Activated CD8-positive, alpha-beta memory T cell treated with anti-CD3 and anti-CD28 coated beads, Interleukin-2, amount 50 U/mL, for 24 hours (primary cell): Measurements from ENCODE around the gene TXNRD3.

ENCODE experiments used
- DNase-seq: peaks from one replicate; pipeline ENCODE4 v3.0.0-alpha.2; 2020; ENCODE audit errors: extremely low read depth

Gene TXNRD3

DNA sequence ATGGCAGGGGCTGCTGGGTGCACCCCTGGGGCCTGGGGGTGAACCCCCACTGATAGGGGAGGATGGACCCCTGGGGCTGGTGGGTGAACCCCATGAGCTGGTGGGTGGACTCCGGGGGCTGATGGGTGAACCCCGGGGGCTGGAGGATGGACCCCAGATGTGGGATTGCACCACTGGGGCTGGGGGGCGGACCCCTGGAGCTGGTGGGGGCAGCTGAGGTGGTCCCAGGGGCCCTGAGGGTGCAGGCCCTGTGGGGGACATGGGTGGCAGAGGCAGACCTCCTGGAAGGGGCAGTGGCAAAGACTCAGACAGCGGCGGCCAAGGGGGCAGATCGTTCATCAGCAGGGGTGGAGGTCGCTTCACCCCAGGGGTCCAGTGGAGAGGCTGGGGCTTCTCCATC lies 17.4 kb upstream of the TXNRD3 start:
- DNase-seq = no peak

DNA sequence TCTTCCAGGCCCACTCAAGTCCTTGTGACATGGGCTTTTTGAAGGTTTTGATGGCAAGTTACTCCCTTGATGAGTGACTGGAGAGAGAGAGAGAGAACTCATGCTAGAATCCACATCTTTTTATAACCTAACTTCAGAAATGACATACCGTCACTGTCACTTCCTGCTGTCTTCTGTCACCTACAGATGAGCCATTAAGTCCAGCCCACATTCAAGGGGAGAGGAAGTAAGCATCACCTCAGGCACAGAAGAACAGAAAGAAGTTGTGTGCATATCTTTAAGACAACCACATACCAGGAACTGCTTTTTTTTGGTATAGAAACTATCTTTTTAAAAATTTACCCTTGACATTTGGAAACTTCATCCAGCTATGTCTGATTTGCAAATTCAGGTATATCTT lies 16.6 kb upstream of the TXNRD3 start:
- DNase-seq = no peak

DNA sequence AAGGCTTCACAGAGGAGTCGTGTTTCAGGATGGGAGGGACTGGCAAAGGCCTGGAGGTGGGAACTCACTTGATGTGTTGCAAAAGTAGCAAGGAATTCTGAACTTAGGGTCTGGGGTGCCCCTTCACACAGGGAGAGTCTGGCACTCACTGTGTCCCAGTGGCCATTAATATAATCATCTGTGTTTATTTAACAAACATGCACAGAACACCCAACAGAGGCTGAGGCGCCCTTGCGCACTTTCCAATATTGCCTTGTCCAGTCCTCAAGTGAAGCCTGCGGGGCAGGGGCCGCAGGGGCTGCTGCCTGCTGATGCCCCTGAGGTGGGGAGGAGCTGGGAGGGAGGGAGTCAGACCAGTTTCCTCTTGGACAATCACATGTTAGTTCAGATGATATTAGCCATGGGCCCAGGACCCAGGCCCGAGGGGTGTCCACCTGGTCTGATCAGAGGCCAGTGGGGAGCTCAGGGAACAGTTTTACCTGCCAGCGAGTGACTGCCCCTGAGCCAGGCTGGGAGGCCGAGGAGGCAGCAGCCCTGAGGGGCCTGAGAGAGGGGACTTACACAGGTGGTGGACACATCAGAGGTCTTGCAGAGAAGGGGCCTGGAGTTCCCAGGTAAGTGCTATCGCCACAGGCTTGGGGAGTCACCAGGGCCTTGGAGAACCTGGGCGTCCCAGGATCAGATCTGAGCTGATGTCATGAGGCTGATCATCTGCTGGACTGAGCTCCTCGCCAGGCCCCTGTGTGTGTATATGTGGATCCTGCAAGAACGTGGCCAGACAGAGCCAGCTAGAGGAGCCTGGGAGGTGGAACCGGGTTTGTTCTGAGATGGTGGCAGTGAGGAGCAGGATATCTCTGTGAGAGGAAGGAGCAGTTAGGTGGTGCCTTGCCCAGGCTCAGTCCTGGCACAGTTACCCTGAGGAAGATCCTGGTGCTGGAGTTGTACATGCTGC lies 13.8 kb upstream of the TXNRD3 start:
- no peak for DNase-seq

DNA sequence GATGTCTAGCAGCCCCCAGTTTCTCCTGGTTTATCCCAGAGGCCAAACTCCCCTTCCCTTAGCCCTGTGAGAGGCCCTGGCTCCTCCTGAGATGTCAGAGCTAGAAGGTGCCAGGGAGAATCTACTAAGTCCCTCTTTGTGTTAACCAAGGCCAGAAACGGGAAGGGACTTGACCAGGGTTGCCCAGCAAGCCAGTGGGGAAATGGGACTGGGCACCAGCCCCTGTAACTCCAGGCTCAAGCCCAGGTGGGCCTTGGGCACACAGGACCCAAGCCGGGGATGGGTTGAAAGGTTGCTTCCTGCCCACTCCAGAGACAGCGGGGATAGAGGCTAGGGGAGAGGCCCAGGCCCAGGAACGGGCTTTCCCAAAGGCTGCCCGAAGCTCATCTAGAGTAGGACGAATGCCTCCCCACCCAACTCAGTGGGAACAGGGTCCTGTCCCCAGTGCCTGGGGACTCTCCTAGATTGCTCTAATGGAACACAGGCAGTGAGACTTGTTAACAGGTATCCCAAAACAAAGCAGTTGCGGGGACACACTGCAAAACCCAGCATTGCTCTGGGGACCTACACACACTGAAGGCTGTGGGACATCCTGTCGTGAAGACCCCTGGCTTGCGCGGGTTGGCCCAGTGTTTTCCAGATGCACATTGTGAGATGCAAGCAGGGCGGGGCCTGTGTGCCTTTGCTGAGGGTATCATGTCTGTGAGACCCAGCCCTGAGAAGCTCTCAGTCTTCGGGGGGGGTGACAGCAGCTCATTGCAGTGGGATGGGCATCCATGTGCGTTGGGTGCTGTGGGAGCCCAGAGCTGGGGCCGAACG lies 12.9 kb upstream of the TXNRD3 start:
- no peak for DNase-seq

DNA sequence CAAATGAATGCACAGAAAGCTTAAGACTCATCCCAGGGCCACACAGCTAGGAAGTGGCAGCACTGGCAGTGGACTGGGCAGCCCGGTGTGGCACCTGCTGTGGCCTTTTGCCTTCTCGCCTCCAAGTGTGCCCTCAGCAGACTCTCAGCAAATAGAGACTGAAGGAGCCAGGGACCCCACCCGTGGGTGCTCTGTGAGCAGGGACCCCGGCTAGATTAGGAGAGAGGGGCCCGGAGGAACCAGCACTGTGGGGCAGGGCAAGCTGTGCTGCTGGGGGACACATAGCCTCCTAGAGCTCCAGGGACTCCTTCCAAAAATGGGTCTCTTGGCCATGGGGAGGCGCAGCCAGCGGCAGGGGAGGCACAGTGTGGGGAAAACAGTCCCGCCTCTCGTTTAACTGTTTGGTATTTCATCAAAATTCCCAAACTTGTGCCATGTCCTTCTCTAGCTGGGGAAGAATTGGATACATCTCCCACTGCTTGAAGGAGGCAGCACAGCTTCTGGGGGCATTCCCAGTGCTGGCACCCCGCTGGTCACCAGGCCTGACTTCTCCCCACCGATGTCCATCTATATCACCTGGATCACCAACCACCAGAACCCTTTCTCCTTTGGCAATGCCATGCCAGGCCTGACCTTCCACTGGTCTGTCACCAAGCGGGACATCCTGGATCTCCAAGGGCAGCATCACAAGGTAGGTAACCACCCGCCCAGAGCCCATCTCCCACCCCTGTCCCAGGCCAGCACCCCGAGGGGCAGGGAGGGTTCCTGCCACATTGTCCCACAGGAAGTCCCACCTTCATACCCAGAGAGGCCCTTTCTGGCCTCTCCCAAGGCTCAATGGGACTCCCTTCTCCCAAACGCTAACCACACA lies 12.0 kb upstream of the TXNRD3 start:
- no peak for DNase-seq

DNA sequence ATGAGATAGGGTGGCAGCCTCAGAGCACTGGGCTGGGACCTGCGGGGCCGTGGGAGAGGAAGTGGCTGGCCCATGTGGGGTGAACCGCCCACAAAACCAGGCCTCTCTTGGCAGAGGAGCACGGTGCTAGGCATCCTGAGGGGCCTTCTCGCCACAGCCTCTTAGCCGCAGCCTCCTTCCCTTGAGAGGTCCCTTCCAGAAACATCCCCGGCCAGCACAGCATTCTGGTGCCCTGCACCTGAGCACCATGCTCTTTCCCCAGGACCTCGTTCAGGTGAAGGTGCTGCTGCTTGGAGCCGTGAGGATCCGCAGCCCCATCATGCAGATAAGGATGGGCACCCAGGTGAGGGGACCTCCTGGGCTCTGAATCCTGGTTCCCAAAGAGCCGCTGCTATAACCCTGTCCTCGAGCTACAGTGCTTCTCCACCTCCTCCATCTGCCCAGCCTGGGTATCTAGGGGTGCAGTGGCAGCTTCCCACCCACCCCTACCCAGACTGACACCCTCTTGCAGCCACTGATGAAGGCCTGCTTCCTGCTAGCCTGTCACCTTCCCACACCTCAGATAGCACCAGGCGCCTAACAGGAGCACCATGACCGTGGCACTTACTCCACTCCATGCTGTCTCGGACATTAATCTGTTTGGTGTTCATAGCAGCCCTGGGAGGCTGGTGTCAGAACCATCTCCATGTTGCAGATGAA lies 11.2 kb upstream of the TXNRD3 start:
- DNase-seq = no peak

DNA sequence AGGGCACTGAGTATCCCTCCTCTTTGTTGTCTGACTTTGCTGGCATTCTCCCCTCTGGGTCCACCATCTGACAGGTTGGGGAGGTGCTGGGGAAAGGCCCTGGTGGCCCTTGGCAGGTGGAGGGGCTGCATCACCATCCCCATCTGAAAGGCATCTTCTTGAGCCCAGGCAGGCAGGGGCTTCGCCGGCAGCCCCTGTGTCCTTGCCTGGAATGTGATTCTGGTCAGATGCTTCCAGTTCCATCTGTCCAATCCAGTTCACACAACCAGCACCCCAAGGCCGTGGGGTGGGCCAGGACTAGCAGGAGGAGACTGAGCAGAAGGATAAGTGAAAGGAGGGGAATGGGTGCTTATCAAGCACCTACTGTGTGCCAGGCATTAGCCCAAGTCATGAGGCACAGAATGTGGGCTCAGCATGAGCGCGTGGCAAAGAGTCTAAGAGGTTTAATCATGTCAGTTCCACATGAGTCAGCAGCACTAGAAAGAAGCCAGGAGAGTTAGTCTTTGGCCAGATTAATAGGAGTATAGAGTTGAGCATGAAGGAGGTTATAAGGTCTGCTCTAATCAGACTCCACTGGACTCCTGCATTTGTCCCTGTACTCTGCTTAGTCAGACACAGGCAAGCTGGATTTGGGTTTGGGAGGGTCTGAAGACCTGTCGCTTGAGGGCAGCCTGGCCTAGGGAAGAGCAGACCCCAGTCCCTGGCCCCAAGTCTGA lies 10.5 kb upstream of the TXNRD3 start:
- DNase-seq = no peak

DNA sequence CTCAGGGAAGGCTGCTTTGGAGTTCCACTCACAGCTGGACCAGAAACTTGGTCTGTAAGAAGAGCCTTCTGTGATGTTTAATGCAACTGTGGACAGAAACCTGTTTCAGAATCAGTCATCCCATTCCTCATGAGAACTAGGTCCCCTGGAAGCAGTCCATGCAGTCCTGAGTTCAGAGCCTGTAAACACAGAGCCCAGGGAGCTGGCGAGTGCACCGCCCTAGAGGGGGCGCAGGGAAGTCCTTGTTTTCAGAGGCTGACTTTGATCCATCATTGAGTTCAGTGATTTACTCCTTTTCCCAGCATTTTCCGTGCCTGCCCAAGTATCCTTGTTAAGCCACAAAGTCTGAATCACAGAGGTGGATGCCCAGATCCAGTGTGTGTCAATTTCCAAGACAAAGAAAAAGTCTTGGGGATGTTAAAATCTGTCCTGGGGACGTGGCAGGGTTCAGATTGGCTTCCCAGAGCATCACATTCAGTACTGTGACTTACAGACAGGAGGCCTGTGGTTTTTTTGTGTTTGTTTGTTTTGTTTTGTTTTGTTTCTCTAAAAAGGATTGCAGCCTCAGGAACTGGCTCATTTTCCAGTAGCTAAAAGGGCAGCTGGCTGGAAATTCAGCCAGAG lies 9.8 kb upstream of the TXNRD3 start:
- no peak for DNase-seq

DNA sequence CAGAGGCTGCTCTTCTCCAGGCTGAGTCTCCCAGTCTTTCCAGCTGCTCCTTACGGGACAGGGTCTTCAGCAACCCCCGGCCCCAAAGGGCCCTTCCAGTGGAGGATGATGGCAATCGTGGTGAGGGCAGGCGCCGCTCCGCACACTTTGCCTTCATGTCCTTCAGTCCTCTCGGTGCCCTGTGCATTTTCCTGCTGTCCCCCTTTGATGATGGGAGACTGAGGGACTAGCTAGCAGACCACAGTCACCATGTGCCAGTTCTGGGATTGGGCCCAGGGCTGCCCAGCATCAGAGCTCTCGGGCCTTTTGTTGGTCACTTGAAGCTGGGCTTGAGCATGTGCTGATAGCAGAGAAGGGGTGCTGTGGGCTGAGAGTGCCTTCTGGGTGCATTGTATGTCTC lies 8.8 kb upstream of the TXNRD3 start:
- no peak for DNase-seq

DNA sequence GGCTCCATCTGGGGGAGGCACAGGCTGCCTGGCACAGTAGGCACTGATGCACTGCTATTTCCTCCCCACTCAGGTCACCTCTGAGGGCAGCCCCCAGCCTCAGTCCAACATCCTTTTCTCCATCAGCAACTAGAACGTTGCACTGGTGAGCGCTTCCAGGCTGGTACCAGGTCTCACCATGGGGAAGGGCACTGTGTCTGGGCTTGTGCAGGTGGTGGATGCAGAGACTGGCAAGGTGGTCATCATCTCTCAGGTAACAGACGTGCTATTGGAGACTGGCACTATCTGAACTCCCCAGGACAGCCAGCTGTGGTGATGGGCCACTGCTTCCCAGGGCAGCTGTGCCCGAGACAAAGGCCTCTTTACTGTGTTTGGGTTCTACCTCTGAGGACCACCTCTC lies 8.3 kb upstream of the TXNRD3 start:
- DNase-seq = no peak

DNA sequence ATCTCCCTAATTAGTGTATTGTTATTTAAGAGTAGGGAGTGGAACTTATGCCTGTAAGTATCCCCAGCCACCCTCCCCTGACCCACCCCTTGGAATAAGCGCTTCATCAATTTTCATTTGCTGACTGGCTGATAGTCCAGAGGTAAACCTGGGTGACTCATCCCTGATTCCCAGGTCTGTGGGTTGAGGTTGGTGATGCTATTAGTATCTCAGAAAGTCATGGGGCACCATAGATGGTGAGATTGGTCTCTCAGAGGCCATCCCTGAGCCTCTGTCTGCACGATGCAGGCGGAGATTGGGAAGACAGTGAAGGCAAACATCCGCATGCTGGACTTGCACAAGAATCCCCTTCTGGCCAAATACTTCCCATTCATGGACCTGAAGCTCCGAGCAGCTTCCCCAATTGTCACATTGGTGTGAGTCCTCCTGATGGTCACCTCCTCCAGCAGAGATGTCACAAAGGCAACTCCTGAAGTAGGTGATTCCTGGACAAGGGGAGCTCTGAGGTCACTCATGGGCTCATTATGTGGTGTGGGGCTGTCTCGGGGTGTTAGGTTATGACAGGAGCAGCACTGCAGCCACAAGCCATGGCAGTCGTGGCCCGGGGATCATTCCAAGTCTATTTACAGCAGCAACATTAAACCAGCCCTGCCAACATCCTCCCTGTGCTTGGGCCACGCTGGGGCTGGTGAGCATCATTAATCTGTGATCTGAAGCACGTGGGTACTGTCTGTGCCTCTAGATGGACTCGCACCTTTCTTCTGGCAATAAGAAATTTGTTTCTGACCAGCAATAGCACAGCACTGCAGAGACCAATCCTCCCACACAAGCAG lies 6.8 kb upstream of the TXNRD3 start:
- no peak for DNase-seq

DNA sequence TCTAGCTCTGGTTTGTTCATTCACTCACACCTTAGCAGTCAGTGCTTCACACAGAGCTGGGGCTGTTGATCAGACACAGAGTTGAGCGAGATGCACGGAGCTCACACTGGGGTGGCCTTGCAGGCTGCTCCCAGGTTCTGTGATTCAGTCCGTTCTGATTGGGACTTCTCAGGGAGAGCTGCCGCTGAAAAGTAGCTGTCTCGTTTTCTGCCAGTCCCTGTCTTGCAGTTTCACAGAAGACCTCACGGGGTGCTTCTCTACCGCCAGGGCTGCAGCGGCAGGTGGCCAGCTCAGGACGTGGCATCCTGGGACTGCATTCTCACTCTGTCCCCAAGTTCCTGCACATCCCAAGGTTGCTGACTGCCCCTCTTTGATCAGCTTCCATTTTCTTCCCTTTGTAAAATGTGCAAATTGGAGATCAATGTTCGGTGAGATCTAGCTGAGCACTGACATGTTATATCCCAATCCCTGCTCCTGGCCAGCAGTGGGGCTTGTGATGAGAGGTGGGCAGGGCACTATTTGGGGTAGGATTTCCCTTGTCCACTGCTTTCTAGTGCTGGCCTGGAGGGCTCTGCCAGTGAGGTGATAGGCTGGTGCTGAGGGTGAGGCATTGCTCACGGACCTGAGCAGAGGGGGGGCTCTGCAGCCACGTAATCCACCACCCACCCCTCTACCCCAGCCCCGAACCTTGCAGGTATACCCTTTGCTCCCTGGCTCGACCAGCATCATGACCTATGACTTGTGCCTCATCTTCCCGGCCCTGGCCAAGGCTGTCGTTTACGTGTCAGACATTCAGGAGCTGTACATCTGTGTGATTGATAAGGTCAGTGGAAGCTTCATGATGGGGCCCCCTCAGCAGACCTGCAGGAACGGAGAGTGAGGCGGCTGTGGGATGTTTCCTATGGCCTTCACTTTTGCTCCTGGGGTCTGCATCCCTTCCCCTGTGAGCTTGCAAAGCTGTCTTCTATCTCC lies 5.3 kb upstream of the TXNRD3 start:
- no peak for DNase-seq

DNA sequence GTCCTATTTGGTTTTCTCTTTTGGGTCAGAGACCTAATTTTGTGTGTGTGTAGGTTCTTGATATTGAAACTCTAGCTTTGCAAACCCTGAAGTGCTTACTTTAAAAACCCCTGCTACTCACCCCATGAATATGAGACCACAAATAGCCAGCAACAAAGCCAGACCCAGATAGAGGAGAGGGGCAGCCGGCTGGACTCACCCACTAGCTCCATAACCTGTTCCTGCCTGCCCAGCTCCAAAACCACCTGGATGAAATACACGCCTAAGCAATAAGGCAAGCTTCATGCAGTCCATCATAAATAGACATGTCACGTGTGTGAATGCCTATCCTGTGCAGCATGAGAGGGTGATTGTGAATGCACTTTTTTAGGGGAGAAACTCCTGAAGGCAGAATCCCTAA lies 3.7 kb upstream of the TXNRD3 start:
- DNase-seq = no peak

DNA sequence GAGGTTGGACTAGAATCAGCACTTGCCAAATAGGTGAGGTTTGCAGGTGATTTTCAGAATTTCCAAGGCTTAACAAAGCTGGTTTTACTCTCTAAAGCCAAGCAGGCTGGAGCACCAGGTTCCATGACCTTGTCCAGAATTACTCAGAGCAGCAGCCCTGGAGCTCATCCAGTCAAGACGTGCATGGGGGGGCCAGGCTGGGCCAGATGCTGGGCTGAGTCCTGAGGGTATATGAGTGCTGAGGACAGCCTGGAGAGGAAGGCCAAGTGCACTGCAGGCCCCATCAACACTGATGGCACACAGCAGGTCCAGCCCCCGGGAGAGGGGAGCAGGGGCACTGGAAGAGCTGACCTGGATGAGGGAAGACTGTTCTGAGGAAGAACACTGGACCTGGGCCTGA lies 3.0 kb upstream of the TXNRD3 start:
- DNase-seq = no peak

DNA sequence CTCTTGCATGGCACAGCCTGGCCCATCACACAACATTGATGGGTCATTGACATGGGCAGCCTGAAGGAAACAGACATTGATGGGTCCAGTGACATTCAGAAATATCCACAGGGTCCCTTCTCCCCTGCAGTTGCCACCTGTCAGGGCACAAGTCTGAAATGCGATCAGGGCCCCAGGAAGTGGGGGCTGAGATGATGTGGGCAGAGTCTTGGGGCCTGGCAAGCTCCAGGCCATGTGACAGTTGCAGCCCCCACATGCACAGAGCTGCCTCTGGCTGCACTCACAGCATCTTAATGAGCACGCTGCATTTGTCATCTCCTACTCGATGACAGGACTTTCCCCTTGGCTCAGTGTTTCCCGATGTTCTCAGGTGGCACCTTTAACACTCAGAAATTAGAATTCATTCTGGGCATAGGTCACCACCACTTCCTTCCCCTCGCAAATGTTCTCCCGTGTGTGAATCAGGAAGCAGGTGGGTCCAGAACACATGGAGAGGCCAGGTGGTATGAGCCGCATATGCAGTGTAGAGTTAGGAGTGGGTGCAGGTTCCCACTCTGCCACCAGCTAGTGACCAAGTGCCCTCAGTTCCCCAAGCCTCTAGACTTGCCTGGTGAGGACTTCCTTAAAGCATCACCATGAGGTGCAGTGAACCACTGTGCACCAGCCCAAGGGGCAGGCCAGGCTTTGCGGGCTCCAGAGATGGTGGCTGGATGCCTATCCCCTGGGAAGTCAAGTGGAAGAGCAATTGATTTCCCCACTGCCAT lies 1.6 kb upstream of the TXNRD3 start:
- DNase-seq = no peak

DNA sequence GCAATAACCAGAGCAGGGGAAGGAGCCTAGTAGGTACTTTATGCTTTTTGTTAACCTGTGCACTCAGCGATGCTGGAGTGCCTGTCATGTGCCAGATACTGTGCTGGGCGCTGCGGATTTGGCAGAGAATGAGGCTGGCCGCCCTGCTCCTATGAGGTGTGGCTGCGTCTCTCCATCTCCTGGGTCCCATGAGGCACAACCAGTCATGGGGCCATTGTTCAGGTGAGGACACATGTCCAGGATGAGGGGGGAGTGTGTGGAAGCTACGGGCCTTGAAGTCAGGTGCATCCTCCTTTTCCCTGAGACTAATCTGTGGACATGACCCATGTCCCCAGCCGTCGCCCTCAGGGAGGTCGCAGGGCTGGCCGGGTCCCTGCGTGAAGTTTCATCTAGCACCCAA lies 963 bp upstream of the TXNRD3 start:
- no peak for DNase-seq

DNA sequence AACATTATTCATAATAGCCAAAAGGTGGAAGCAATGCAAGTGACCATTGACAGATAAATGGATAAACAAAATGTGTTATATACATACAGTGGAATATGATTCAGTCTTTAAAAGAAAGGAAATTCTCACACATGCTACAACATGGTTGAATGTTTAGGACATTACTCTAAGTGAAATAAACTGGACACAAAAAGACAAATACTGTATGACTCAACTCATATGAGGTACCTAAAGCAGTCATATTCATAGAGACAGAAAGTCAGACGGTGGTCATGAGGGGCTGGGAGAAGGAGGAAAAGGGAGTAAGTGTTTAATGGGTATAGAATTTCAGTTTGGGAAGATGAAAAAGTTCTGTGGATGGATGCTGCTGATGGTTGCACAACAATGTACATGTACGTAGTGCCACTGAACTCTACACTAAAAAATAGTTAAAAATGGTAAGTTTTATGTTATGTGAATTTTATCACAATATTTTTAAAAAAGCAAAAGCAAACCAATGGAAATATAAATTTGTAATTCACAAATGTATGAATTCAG lies 5.3 kb downstream of the TXNRD3 start:
- no peak for DNase-seq
